Measurements from ENCODE around the gene COL9A1. TPM values are rescaled to one million over a fixed set of nuclear protein-coding genes. Genes with fewer than 3 reads are reported as not detected.

Gene COL9A1
- total RNA-seq, 4 donors from 2014 or later: 0.66 to 2.3 (median 1.2) TPM; not detected in 1

DNA sequence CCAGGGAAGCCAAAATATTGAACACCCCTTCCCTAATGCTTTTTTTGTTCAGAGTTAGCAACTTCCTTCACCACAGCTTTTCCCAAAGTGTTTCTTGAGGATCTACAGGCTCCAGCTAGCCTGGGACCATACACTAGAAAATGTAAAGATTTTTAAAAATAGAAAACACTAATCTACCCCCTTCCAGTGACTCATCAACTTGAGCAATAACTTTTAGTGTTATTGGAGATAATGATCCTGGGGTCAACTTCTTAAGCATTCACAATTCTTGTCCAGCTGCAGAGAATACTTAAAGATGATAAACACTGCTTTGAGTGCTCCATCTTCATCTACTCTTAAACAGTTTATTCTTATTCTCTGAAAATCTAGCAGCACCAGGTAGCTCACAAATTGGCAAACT, 131.6 kb downstream of the COL9A1 start:
- Histone ChIP-seq H3K27me3 (peaks cover 0 to 3% of the 10 kb centered on the region in 2 donors), H3K36me3 (no peaks in the 10 kb centered on the region), H3K4me3 (no peak overlapping the region), H3K27ac (no peak overlapping the region), H3K4me1 (peaks cover 0 to 5% (median 2%) of the 10 kb centered on the region in 4 donors), H3K9me3 (no peaks in the 10 kb centered on the region)
- DNase-seq (ENCODE audit: low spot score in 2 of 2): no peak
- TF ChIP-seq EP300 (IDR thresholded peaks at IDR 0.05): no peak
- no peak for TF ChIP-seq POLR2A (IDR thresholded peaks at IDR 0.05)
- TF ChIP-seq, protein P1, sequence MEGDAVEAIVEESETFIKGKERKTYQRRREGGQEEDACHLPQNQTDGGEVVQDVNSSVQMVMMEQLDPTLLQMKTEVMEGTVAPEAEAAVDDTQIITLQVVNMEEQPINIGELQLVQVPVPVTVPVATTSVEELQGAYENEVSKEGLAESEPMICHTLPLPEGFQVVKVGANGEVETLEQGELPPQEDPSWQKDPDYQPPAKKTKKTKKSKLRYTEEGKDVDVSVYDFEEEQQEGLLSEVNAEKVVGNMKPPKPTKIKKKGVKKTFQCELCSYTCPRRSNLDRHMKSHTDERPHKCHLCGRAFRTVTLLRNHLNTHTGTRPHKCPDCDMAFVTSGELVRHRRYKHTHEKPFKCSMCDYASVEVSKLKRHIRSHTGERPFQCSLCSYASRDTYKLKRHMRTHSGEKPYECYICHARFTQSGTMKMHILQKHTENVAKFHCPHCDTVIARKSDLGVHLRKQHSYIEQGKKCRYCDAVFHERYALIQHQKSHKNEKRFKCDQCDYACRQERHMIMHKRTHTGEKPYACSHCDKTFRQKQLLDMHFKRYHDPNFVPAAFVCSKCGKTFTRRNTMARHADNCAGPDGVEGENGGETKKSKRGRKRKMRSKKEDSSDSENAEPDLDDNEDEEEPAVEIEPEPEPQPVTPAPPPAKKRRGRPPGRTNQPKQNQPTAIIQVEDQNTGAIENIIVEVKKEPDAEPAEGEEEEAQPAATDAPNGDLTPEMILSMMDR (IDR thresholded peaks at IDR 0.05): no peak

DNA sequence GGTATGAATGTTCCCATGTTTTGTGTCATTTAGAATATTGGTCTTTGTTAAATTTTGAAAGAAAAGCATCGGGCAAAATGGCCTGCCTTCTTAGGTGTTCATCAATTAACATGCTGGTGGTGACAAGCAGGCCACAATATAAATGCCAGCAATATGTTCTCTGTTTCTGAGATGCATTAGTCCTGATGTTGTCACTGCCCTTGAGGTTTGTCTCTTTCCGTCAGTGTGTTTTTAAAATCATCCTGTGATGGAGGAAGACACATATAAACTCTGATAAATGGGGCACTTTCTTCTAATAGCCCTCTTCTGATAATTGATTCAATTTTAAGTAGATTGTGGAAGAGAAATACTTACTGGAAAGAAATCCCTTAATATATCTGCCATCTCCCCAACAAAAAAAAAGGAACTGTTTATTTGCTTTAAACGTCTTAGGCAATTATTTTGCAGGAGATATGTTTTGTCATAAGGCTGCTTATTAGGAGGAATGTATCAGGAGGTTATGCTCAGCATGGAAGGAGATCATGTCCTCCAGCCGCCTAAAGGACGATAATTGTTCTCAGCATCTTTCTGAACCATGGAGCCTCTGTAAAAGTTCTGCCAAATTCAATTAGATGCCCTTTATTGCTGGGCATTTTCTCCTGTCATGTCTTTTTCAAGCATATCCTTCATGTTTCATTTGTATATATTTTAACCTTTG, 134.1 kb downstream of the COL9A1 start:
- H3K4me1 ChIP-seq: peaks cover 0 to 11% (median 2%) of the 10 kb centered on the region in 4 donors
- no peak overlapping the region for H3K4me3 ChIP-seq
- H3K27me3 ChIP-seq: peaks cover 0 to 5% of the 10 kb centered on the region in 2 donors
- H3K36me3 ChIP-seq: no peaks in the 10 kb centered on the region
- DNase-seq (ENCODE audit: low spot score in 2 of 2): no peak
- H3K27ac ChIP-seq: no peak overlapping the region
- 73 to 80% methylated on average over 5 of the region's 5 CpGs for WGBS, 2 donors
- H3K9me3 ChIP-seq: peaks cover 0 to 2% (median 0%) of the 10 kb centered on the region in 4 donors
- TF ChIP-seq, protein P1 (IDR thresholded peaks at IDR 0.05): no peak
- TF ChIP-seq EP300 (IDR thresholded peaks at IDR 0.05): no peak
- no peak for TF ChIP-seq POLR2A (IDR thresholded peaks at IDR 0.05)

Other genes with a start within 250 kb of the COL9A1 start
- gene FAM135A, start 110.4 kb upstream of the COL9A1 start, total RNA-seq: 10 to 100 TPM; 23.7 to 30.8 (median 27.3) TPM

Measured in tibial nerve (tissue), 4 donors.